ENCODE measurements around the gene TAF6. TPM values are rescaled to one million over a fixed set of nuclear protein-coding genes. Genes with fewer than 3 reads are reported as not detected.
A peak's percentile ranks its signal among the peaks of the same experiment; 100 is the strongest.

The TAF6 gene
- total and polyA plus RNA-seq, 9 of the 15 experiments (the other 6 are each of a cell fraction or from before 2014, with no cell fraction given): 0.78 to 78.7 (median 21.3) TPM

GRCh38 chr7:100119970-100120732, 993 bp upstream of the TAF6 start (continued):
- TF ChIP-seq ZNF639 (CRISPR knock-in tag; conservative IDR thresholded peaks at IDR 0.05 in 1 of 2, IDR thresholded peaks at IDR 0.05 in 1 of 2) (no peak), SMARCB1 (IDR thresholded peaks at IDR 0.05; ENCODE audit: insufficient read length, low read depth) (no peak), KAT8 (IDR thresholded peaks at IDR 0.05; ENCODE audit: low read depth) (no peak), C11orf30 (IDR thresholded peaks at IDR 0.05; ENCODE audit: low read depth) (no peak), ESRRA (IDR thresholded peaks at IDR 0.05; ENCODE audit: borderline replicate concordance, low read depth) (0 out of 2 replicates have a peak, but pooled peaks have one; percentile 9), ETV5 (CRISPR knock-in tag; IDR thresholded peaks at IDR 0.05; ENCODE audit: low read depth) (peak; percentile 15), POLR2G (IDR thresholded peaks at IDR 0.05; ENCODE audit: low read depth, low read length) (peak; percentile 1; the same call in 1 of the 2 replicates), NBN (IDR thresholded peaks at IDR 0.05; ENCODE audit: low read depth) (no peak; the same call in 1 of the 2 replicates), CCAR2 (IDR thresholded peaks at IDR 0.05; ENCODE audit: low read depth, low read length) (no peak), RAD51 (IDR thresholded peaks at IDR 0.05; ENCODE audit: borderline replicate concordance, low read depth) (no peak), PTTG1 (tag; IDR thresholded peaks at IDR 0.05; ENCODE audit: low read depth) (no peak), ZFX (CRISPR knock-in tag; IDR thresholded peaks at IDR 0.05) (peak; percentile 74), POLR2A (conservative IDR thresholded peaks at IDR 0.05) (no peak), THAP12 (CRISPR knock-in tag; IDR thresholded peaks at IDR 0.05) (no peak), ZNF24 (IDR thresholded peaks at IDR 0.05) (no peak), ASH1L (IDR thresholded peaks at IDR 0.05; ENCODE audit: borderline replicate concordance, low read depth, partially characterized antibody) (peak; percentile 34), GTF2F1 (IDR thresholded peaks at IDR 0.05; ENCODE audit: low read depth, low read length) (no peak), ZBTB11 (CRISPR knock-in tag; IDR thresholded peaks at IDR 0.05) (no peak)

Measured in K562 (cell line).